OCI-LY7 (cell line): ENCODE measurements around the gene UQCRQ. TPM values are rescaled to one million over a fixed set of nuclear protein-coding genes. Genes with fewer than 3 reads are reported as not detected.

Experiments used
- BruUV-seq: library from RNA; stranded (reverse); fragments of 400-500 nt; replicated peaks from 2 replicates; lab custom pipeline; 2021; lab: Mats Ljungman, UMichigan
- CTCF ChIA-PET: fragments of 300-600 bp; sonication (Branson Sonifier 250); formaldehyde crosslinking; loops from one replicate; lab custom pipeline; 2022; ENCODE audit warnings: antibody characterized with exemption; ENCODE audit not compliant: unreplicated experiment; lab: Charles Lee
- POLR2A ChIA-PET: fragments of 300-600 bp; sonication (Branson Sonifier 250); formaldehyde crosslinking; loops from one replicate; lab custom pipeline; 2022; ENCODE audit warnings: antibody characterized with exemption; lab: Charles Lee
- DNase-seq: peaks from one replicate; pipeline ENCODE4 v3.0.0-alpha.2; 2015; ENCODE audit warnings: low spot score
- H2AFZ ChIP-seq: fragments of 200-600 bp; sonication (generic), shearing (Covaris generic); 2 replicates; pipeline ENCODE4 v1.6.1; 2014; ENCODE audit warnings: mild to moderate bottlenecking, antibody characterized with exemption, low read length, moderate library complexity
- H3K27ac ChIP-seq: fragments of 200-600 bp; sonication (generic); 2 replicates; pipeline ENCODE4 v1.5.1; 2014; ENCODE audit warnings: mixed run types, low read depth, mild to moderate bottlenecking, moderate library complexity, low read length, inconsistent platforms; ENCODE audit not compliant: poor library complexity, severe bottlenecking
- H3K36me3 ChIP-seq: fragments of 200-600 bp; sonication (generic); 2 replicates; pipeline ENCODE4 v1.6.1; 2014; ENCODE audit warnings: mild to moderate bottlenecking, antibody characterized with exemption, low read length, moderate library complexity, mixed read lengths; ENCODE audit not compliant: insufficient read depth
- H3K4me1 ChIP-seq: fragments of 200-600 bp; sonication (generic); 2 replicates; pipeline ENCODE4 v1.5.1; 2014; ENCODE audit warnings: mild to moderate bottlenecking, low read length; ENCODE audit not compliant: insufficient read depth, poor library complexity, severe bottlenecking
- H3K4me2 ChIP-seq: fragments of 200-600 bp; sonication (generic); 2 replicates; pipeline ENCODE4 v1.6.1; 2014; ENCODE audit warnings: mild to moderate bottlenecking, low read length
- H3K4me3 ChIP-seq: fragments of 200-600 bp; sonication (generic); 2 replicates; pipeline ENCODE4 v1.5.1; 2014; ENCODE audit warnings: mild to moderate bottlenecking, low read depth, low read length; ENCODE audit not compliant: poor library complexity, severe bottlenecking
- H3K79me2 ChIP-seq: fragments of 200-600 bp; sonication (generic); 2 replicates; pipeline ENCODE4 v1.6.1; 2016; ENCODE audit warnings: low read depth, mild to moderate bottlenecking, low read length, moderate library complexity, mixed read lengths; ENCODE audit not compliant: insufficient read depth
- H3K9me2 ChIP-seq: fragments of 200-600 bp; sonication (generic); 2 replicates; pipeline ENCODE4 v1.6.1; 2016; ENCODE audit warnings: mild to moderate bottlenecking, low read length, mixed read lengths; ENCODE audit not compliant: insufficient read depth
- H3K9me3 ChIP-seq: fragments of 200-600 bp; sonication (generic); 2 replicates; pipeline ENCODE4 v1.6.1; 2014; ENCODE audit warnings: mild to moderate bottlenecking, mixed run types, low read length, mixed read lengths
- H4K20me1 ChIP-seq: fragments of 200-600 bp; sonication (generic); 2 replicates; pipeline ENCODE4 v1.6.1; 2014; ENCODE audit warnings: mild to moderate bottlenecking, antibody characterized with exemption, low read length, moderate library complexity, mixed read lengths; ENCODE audit not compliant: insufficient read depth
- CTCF ChIP-seq: fragments of 200-600 bp; sonication (generic); conservative IDR thresholded peaks from 2 replicates; pipeline ENCODE4 v1.5.1; 2014; ENCODE audit warnings: mild to moderate bottlenecking, antibody characterized with exemption, low read length, moderate library complexity, mixed read lengths
- EZH2phosphoT487 ChIP-seq: fragments of 200-600 bp; sonication (generic); IDR thresholded peaks from 2 replicates; pipeline ENCODE4 v1.6.1; 2018; ENCODE audit warnings: low read depth, borderline replicate concordance, mild to moderate bottlenecking, mixed run types, antibody characterized with exemption, low read length, moderate library complexity, mixed read lengths
- intact Hi-C: fragments of 100-400 bp; cut with micrococcal nuclease; formaldehyde crosslinking; loops from one replicate; pipeline ENCODE4 v1.10.0; 2022; ENCODE audit not compliant: unreplicated experiment
- total RNA-seq, 2 experiments: library from RNA; depleted of rRNA in 1 of 2; stranded (reverse); fragments of >200 nt in 1 of 2; shearing (Covaris generic) in 1 of 2; gene quantifications; 2 replicates each; pipeline ENCODE4 v1.2.3, GENCODE V29; 2014 to 2022

UQCRQ gene
- total RNA-seq, 2 experiments from 2014 or later, result 140 to 310 TPM

DNA sequence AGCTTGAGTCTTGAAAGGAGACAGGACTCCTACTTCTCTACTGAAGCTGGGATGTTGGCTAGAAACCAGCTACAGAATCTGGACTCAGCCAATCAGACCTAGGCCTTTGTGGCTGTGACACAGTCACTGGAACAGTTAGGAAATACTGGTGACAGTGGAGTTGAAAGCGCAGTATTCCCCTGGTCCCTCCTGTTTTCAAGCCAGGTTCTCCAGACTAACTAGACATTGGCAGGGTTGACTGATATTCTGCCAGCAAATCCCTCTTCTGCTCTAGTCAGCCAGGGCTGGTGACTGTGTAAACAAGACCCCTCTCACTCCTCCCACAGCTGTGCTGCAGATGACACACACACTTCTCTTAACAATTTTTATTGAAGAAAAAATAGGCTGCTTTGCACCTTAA is 44.7 kb upstream of the UQCRQ start:
- BruUV-seq, result no TSS peak
- no peak for TF ChIP-seq EZH2phosphoT487
- no peak for TF ChIP-seq CTCF
- no peak for DNase-seq

GRCh38 chr5:132822650-132823480 is 43.6 kb upstream of the UQCRQ start:
- no peaks in the 10 kb centered on the region for H3K9me3 ChIP-seq
- intact Hi-C loops, result loop anchor here (5.0 kb wide), 1 partner anchor 161 kb away; no protein-coding TSS in a partner anchor
- no peaks in the 10 kb centered on the region for H3K4me1 ChIP-seq
- DNase-seq, result no peak
- TF ChIP-seq EZH2phosphoT487, result no peak
- TF ChIP-seq CTCF, result no peak
- ChIA-PET POLR2A (no interaction called here), CTCF (no interaction called here)
- no peaks in the 10 kb centered on the region for H3K9me2 ChIP-seq
- no peaks in the 10 kb centered on the region for H3K36me3 ChIP-seq
- H3K79me2 ChIP-seq, result no peaks in the 10 kb centered on the region
- H3K4me2 ChIP-seq, result no peak overlapping the region
- BruUV-seq, result no TSS peak
- H2AFZ ChIP-seq, result no peak overlapping the region
- no peak overlapping the region for H3K4me3 ChIP-seq
- no peaks in the 10 kb centered on the region for H4K20me1 ChIP-seq
- H3K27ac ChIP-seq, result no peak overlapping the region

More for the DNA sequence above, 44.7 kb upstream of the UQCRQ start:
- CTCF ChIA-PET, result no interaction called here
- Histone ChIP-seq H3K79me2 (no peaks in the 10 kb centered on the region), H3K4me2 (no peak overlapping the region), H3K4me3 (no peak overlapping the region), H3K27ac (no peak overlapping the region), H2AFZ (no peak overlapping the region), H3K4me1 (no peaks in the 10 kb centered on the region), H4K20me1 (no peaks in the 10 kb centered on the region), H3K36me3 (no peaks in the 10 kb centered on the region), H3K9me3 (no peaks in the 10 kb centered on the region), H3K9me2 (no peaks in the 10 kb centered on the region)
- intact Hi-C loops, result loop anchor here (5.0 kb wide), 1 partner anchor 159 kb away; no protein-coding TSS in a partner anchor
- POLR2A ChIA-PET, result interaction anchor here (0.8 kb wide), 1 partner anchor 19 kb away, joined by 8 read pairs; no protein-coding TSS in a partner anchor
